SK-N-SH (cell line): ENCODE measurements around the gene UTRN.

Source experiments
- CTCF ChIP-seq: fragments of 200-600 bp; sonication (generic); IDR thresholded peaks from 2 replicates; pipeline ENCODE4 v1.6.1; 2017; ENCODE audit warnings: antibody characterized with exemption, mild to moderate bottlenecking, moderate library complexity
- EZH2phosphoT487 ChIP-seq: fragments of 200-600 bp; sonication (generic); IDR thresholded peaks from 2 replicates; pipeline ENCODE4 v1.6.1; 2017; ENCODE audit warnings: low read depth, mixed run types, mild to moderate bottlenecking, antibody characterized with exemption, moderate library complexity, borderline replicate concordance
- FOSL2 ChIP-seq: IDR thresholded peaks from 2 replicates; pipeline ENCODE4 v1.4.0; 2012; ENCODE audit warnings: low read depth, mild to moderate bottlenecking, moderate library complexity, borderline replicate concordance
- GABPA ChIP-seq: IDR thresholded peaks from 2 replicates; pipeline ENCODE4 v1.4.0; 2012; ENCODE audit warnings: low read depth, mild to moderate bottlenecking
- POLR2AphosphoS5 ChIP-seq: IDR thresholded peaks from 2 replicates; pipeline ENCODE4 v1.6.1; 2012; ENCODE audit warnings: low read depth, low read length

- TF ChIP-seq CTCF (no peak), GABPA (no peak), FOSL2 (no peak), EZH2phosphoT487 (no peak), POLR2AphosphoS5 (no peak)
Observed at GRCh38 chr6:144248476-144249301, 36.4 kb upstream of the UTRN start.
